HG03432 (cell line): ENCODE data around the gene BRSK2.

Source experiments
- ATAC-seq: cut with Tn5 transposase; IDR thresholded peaks from one replicate; pipeline ENCODE4 v1.9.1; 2021; ENCODE audit warnings: mild to moderate bottlenecking, moderate library complexity; ENCODE audit not compliant: unreplicated experiment

Gene BRSK2

GRCh38 chr11:1461826-1462697 is 72.3 kb downstream of the BRSK2 start:
- ATAC-seq: no peak

GRCh38 chr11:1462698-1462975 is 72.9 kb downstream of the BRSK2 start:
- no peak for ATAC-seq

GRCh38 chr11:1463056-1463455 is 73.3 kb downstream of the BRSK2 start:
- no peak for ATAC-seq

- ATAC-seq: no peak
Measured at GRCh38 chr11:1466784-1467183, 77.0 kb downstream of the BRSK2 start.

- no peak for ATAC-seq
Measured at GRCh38 chr11:1467270-1467669, 77.5 kb downstream of the BRSK2 start.

GRCh38 chr11:1468002-1468401 is 78.3 kb downstream of the BRSK2 start:
- ATAC-seq: no peak

- no peak for ATAC-seq
Measured at GRCh38 chr11:1468473-1469066, 78.8 kb downstream of the BRSK2 start.

GRCh38 chr11:1469287-1469910 is 79.7 kb downstream of the BRSK2 start:
- no peak for ATAC-seq

GRCh38 chr11:1469911-1470680 is 80.4 kb downstream of the BRSK2 start:
- ATAC-seq: no peak

GRCh38 chr11:1470681-1471611 is 81.2 kb downstream of the BRSK2 start:
- ATAC-seq: no peak

GRCh38 chr11:1471736-1472135 is 82.0 kb downstream of the BRSK2 start:
- ATAC-seq: no peak

- no peak for ATAC-seq
Measured at GRCh38 chr11:1472180-1473005, 82.7 kb downstream of the BRSK2 start.

- ATAC-seq: no peak
Measured at GRCh38 chr11:1473011-1473628, 83.4 kb downstream of the BRSK2 start.

- ATAC-seq: no peak
Measured at GRCh38 chr11:1473786-1474185, 84.1 kb downstream of the BRSK2 start.

- ATAC-seq: no peak
Measured at GRCh38 chr11:1475841-1476240, 86.1 kb downstream of the BRSK2 start.

GRCh38 chr11:1476940-1477736 is 87.4 kb downstream of the BRSK2 start:
- ATAC-seq: no peak

- ATAC-seq: no peak
Measured at GRCh38 chr11:1478011-1478410, 88.3 kb downstream of the BRSK2 start.

- no peak for ATAC-seq
Measured at GRCh38 chr11:1478544-1478943, 88.8 kb downstream of the BRSK2 start.
